ENCODE measurements around the gene KREMEN1. TPM values are rescaled to one million over a fixed set of nuclear protein-coding genes. Genes with fewer than 3 reads are reported as not detected.

Gene KREMEN1
- total RNA-seq, 1 experiment from 2014 or later: 31.9 TPM

GRCh38 chr22:29108137-29108536, 35.3 kb downstream of the KREMEN1 start:
- DNase-seq (ENCODE audit: low read depth, low spot score) (peak; percentile 10), ATAC-seq (no peak)
- H3K9me2 ChIP-seq (ENCODE audit: insufficient read depth): no peaks in the 10 kb centered on the region
- H3K4me2 ChIP-seq (ENCODE audit: low read length): peak overlapping the region; percentile 18; the same call in 1 of the 2 replicates
- no peaks in the 10 kb centered on the region for H3K27me3 ChIP-seq (ENCODE audit: insufficient read depth, low read length)
- TF ChIP-seq CBX3 (IDR thresholded peaks at IDR 0.05; ENCODE audit: low read depth): no peak
- TF ChIP-seq SIN3A (IDR thresholded peaks at IDR 0.05; ENCODE audit: low read depth): no peak
- TF ChIP-seq CTCF (IDR thresholded peaks at IDR 0.05 in 2 of 3, conservative IDR thresholded peaks at IDR 0.05 in 1 of 3; ENCODE audit: borderline replicate concordance in 1 of 3, insufficient read depth in 1 of 3, low read depth in 2 of 3, low read length in 2 of 3): no peak
- no peak for TF ChIP-seq ELF1 (IDR thresholded peaks at IDR 0.05; ENCODE audit: borderline replicate concordance, low read depth)
- no peak for TF ChIP-seq EGR1 (IDR thresholded peaks at IDR 0.05; ENCODE audit: low read depth)
- TF ChIP-seq ZFX (IDR thresholded peaks at IDR 0.05): no peak
- TF ChIP-seq SRF (IDR thresholded peaks at IDR 0.05; ENCODE audit: low read depth): no peak
- TF ChIP-seq JUND (IDR thresholded peaks at IDR 0.05): no peak
- TF ChIP-seq POLR2A (IDR thresholded peaks at IDR 0.05; ENCODE audit: borderline replicate concordance, extremely low read depth, insufficient read depth, insufficient read length): no peak
- no peak for TF ChIP-seq TCF7L2 (IDR thresholded peaks at IDR 0.05; ENCODE audit: borderline replicate concordance, extremely low read depth, insufficient read depth, insufficient read length)
- TF ChIP-seq ZBTB33 (IDR thresholded peaks at IDR 0.05; ENCODE audit: extremely low read depth, insufficient replicate concordance, low read length): no peak
- TF ChIP-seq FOSL1 (IDR thresholded peaks at IDR 0.05; ENCODE audit: low read depth): no peak
- BruUV-seq (replicated peaks): no TSS peak
- ChIA-PET POLR2A (no interaction called here), RAD21 (ENCODE audit: low non-redundant PET in 1 of 2, low total read pairs in 2 of 2, uncharacterized antibody in 2 of 2, unreplicated experiment in 2 of 2) (no interaction called here), CTCF (no interaction called here)
- H2AFZ ChIP-seq (ENCODE audit: low read depth, low read length, poor library complexity, severe bottlenecking): no peak overlapping the region
- no peak overlapping the region for H3K27ac ChIP-seq (ENCODE audit: low read depth, low read length)
- H3K4me1 ChIP-seq (ENCODE audit: control insufficient read depth in 1 of 2, insufficient read depth in 2 of 2, low read length in 2 of 2): peaks cover 0 to 10% of the 10 kb centered on the region in 2 experiments; a peak in 1 of 4 replicates
- no peaks in the 10 kb centered on the region for H3K36me3 ChIP-seq (ENCODE audit: control insufficient read depth in 1 of 2, insufficient read depth in 2 of 2, low read length in 2 of 2)
- H3K4me3 ChIP-seq (replicated peaks in 1 of 2; ENCODE audit: low read depth in 1 of 2, low read length in 2 of 2): no peak overlapping the region
- no peaks in the 10 kb centered on the region for H3K79me2 ChIP-seq (ENCODE audit: insufficient read depth, low read length)
- no peaks in the 10 kb centered on the region for H4K20me1 ChIP-seq (ENCODE audit: insufficient read depth)
- intact Hi-C loops (cut with micrococcal nuclease): no loop called here
- no peak overlapping the region for H3K9ac ChIP-seq (ENCODE audit: low read length)
- H3K9me3 ChIP-seq (ENCODE audit: control insufficient read depth in 1 of 2, insufficient read depth in 1 of 2, low read depth in 1 of 2, low read length in 2 of 2): no peaks in the 10 kb centered on the region
